GM21576 (cell line): Measurements from ENCODE around the gene TSPAN14.

Source experiments
- ATAC-seq: cut with Tn5 transposase; IDR thresholded peaks from one replicate; pipeline ENCODE4 v1.9.1; 2021; ENCODE audit warnings: mild to moderate bottlenecking, moderate library complexity; ENCODE audit not compliant: unreplicated experiment

The TSPAN14 gene

DNA sequence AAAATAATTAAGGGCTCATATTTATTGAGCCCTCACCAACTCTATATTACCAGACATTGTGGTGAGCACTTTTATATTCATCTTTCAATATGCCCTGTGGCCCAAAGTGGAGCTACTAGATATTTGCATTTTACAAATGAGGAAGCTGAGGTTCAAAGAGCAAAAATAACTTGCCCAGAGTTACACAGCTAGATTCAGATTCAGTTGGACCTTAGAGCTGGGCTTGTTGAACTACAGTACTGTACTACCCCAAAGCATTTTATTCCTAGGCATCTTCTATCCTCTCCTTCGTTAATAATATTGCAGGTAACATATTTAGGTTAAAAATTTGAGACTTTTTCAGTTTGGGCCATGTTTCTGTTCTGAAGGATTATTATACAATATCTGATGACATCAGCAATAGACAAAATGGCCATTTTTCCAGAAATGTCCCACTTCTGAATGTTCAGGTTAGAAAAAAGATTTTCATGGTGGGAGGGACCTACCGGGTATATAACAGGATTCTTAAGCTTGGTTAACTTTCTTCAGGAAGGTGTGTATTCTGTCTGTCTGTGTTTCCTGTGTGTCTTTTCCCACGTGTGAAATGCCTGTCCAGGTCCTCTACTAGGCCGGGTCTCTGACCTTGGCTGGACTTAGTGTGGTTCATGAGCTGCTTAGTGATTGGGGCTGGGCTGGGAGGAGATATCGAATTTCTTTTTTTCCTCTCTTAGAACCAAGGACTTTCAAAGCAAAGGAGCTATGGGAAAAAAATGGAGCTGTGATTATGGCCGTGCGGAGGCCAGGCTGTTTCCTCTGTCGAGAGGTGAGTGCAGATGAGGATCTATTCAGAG, 32.2 kb upstream of the TSPAN14 start:
- ATAC-seq = peak; percentile 94

DNA sequence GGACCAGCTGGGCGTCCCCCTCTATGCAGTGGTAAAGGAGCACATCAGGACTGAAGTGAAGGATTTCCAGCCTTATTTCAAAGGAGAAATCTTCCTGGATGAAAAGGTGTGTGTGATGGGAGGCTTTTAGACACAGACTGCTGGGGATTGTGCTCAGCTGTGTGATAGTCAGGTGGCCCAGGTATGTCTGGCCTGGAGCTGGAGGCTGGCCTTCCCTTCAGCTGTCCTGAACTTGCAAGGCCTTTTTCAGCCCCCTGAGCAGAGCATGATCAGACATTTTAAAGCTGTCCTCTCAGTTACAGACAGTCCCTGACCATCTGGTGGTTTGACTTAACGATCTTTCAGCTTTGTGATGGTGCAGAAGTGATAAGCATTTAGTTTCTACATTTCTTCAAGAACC, 28.2 kb upstream of the TSPAN14 start:
- ATAC-seq = no peak

DNA sequence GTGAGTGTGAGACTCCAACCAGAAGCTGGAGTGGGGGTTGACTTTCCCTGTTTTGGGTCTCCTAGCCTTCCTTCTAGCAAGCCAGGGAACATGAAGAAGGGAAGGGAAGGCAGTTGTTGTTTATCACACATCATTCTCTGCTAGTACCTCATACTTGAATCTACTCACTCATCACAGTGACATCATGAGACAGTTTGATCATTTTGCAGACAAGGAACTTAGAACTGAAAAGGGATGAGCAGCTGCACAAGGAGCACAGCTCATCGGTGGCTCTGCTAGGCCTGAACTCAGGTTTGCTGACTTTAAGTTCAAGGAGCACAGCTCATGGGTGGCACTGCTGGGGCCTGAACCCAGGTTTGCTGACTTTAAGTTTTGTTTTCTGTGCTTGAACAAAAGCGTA, 26.6 kb upstream of the TSPAN14 start:
- ATAC-seq = no peak

DNA sequence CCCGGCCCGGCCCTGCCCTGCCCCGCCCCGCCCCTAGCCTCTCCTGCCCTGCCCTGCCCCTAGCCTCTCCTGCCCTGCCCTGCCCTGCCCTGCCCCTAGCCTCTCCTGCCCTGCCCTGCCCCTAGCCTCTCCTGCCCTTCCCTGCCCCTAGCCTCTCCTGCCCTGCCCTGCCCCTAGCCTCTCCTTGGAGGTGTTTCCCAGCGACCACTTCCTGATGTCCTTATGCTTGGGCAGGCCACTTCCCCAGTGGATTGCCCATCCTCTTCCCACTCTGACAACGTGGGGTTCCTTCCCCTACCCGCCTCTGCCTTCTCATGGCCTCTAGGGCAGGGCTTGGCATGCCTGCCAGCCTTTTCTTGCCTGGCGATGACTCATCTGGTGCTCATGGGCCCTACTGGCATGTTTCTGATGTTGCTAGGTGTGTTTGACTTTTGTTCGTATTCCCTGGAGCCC, 24.6 kb upstream of the TSPAN14 start:
- no peak for ATAC-seq

DNA sequence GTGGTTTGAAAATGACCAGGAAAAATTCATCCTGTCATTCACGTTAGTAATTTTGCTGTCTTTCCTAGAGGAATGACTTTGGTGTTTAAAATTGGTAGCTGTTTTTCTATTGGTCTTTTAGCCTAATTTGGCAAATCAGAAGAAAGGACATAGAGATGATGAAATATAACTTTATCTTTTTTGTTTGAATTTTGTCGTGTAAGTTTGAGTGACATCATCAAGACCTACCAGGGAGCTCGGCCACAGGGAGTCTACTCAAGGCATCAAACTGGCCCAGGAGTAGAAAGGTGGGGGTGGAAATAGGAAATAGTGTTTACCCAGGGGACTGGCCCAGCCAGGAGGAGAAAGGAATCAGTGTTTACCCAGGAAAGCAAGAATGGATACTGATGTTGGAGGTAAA, 21.0 kb upstream of the TSPAN14 start:
- no peak for ATAC-seq

DNA sequence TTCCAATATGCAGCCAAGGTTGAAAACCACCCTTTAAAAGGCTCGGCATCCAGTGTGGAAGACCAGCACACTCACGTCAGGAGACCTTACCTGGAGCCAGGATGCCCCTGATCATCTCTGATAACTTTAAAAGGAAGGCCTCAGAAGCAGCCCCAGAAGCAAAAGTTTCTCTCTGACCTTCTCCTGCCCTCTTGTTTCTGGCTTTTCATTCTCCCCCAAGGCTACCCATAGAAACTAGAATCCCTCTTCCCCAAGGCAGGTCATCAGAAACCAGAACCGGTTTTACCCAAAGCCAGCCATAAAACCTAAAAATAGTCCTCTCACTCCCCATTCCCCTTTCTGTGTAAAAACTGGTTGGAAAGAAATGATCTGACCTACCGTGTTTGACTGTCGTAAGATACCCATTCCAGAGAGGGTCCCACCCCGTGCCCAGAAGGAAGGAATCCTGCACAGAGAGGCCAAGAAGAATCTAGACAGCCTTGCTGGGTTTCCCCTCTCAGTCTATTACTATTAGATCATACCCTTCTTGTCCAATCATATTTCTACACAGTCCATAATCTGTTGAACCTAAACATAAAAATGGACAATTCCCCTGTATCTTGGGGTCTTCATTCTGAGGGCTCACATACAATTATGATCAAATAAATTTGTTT, 17.5 kb upstream of the TSPAN14 start:
- no peak for ATAC-seq

DNA sequence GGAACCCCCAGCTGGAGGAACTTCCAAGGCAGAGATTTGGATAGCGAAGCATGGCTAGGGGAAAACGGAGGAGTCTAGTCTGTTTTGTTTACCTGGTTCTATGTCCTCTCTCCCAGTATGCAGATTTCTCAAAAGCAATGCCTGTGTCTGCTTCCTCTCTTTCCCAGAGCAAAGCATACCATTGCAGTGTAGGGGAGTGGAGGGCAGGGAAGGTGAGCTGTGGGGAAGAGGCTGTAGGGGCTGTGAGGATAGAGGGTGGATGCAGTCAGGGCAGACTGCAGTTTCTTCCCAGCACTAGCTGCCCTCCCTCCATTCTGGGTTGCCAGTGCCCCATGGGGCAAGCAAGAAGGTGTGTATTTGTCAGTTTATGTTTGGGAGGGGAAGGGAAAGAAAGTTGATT, 16.9 kb upstream of the TSPAN14 start:
- ATAC-seq = no peak

DNA sequence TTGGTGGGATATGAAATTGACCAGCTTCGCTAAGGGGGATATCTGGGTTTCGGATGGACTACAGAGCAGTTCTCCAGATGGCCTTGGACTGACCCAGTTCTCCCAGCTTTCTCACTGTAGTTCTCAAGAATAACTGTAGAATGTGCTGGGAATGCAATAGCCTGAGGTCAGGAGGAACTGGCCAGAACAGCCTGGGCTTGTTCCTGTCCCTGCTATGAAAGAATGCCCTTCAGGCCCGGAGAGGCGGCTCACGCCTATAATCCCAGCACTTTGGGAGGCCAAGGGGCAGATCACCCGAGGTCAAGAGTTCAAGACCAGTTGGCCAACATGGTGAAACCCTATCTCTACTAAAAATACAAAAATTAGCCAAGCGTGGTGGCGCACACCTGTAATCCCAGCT, 12.3 kb upstream of the TSPAN14 start:
- ATAC-seq = no peak

DNA sequence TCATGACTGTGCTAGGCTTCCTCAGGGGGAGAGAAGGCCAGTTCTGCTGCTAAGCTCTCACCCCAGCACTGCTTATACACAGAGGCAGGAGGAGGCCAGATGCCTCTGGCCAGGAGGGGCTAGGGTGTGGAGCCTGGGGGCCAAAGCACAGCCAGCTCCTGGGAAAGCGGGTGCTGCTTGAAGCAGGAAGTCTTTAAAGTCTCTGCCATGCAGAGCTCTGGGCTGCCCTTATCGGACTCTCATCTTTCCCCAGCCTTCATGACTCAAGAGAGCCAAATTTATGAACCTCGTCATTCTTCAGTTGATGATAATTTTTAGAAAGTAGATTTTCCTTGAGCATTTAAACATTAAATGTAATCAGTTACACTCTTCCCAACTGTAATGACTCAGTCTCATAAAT, 11.2 kb upstream of the TSPAN14 start:
- ATAC-seq = no peak

DNA sequence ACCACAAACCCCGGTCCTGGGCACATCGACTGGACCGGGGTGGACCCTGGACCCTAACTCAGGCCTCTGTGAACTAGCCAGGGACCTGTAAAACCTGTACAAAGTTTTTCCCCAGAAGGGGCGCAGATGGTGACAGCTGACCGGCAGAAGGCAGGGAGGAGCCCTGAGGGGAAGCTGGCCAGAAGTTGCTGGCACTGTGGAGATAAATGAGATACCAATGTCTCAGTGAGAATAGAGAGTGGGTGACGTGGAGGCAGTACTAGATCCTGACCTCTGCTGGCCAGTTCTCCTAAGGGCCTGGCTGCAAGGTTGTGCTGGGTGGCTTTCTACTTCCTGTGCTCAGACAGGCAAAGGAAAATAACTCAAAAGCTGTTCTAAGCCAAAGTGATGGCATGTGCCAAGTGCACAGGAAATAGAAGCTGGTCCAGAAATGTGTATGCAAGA, 10.6 kb upstream of the TSPAN14 start:
- peak; percentile 77 for ATAC-seq

DNA sequence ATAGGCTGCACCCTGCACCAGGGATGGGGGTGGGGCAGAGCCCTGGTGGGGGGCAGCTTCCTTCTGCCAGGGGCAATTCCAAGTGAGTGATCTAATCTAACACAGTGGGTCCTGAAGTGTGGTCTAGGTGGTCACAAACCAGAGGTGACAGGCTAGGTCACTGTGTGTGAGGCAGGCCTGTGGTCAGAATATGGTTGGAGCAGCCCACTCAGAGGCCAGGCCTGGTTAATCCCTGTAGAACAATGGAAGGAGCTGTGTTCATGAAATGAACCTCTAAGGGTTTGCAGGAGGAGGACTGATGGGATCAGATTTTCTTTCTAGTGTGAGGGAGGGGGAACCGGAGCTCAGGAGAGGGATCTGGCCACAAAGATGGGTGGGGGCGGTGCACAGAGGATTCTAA, 10.0 kb upstream of the TSPAN14 start:
- no peak for ATAC-seq

DNA sequence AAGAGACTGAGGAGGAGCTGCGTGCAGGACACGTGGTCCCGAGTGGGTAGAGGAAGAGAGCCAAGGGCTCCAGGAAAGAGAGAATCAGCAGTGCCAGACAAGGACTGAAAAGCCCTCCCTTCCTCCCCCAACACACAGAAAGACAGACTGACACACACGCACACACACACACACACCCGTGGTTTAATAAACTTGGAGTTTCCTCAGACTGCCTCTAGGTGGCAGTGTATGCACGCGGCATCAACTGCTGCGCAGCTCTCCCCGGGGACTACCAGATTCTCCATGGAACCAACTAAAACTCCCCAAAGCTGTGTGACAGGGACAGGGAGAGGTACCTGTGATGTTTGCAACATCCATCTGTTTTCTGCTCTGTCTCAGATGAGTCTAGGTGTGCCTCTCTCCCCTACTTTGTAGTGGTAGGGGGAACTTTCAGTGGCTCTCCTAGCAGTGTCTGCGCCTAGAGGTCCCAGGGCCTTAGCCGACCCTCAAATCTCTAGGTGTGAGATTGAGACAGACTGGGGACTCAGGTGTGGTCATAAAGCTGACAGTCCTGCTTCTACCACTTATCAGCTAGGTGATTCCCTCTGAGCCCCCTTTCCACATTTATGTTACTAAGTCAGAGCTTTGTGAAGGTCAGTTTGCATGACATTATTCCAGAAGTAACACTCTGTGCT, 9.3 kb upstream of the TSPAN14 start:
- peak; percentile 44 for ATAC-seq

DNA sequence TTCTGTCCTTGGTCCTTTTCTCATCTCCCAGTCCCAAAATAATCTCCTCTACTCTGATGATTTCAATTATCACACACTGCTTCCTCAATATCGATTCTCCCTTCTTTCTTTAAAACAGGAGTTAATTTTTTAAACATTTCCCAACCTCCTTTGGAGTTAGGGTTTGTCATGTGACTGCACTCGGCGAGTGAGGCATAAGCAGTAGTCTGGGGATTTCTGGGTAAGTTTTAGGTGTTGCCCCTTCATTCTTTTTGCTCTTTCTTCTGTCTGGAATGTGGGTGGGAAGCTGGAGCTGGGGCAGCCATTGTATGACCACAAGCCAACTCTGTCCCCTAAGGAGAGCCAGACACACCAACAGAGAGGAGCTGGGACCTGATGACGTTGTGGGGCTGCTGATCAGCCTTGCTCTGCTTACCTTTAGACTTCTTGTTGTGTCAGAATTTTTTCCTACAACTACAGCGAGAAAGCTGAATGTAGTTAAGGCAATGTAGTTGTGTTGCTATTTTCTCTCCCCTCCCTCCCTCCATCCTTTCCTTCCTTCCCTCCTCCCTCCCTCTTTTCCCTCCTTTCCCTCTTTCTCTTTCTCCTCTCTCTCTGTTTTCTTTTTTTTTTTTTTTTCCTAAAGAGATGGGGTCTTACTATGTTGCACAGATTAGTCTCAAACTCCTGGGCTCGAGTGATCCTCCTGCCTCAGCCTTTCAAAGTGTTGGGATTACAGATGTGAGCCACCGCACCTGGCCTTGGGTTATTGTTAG, 6.5 kb upstream of the TSPAN14 start:
- no peak for ATAC-seq

DNA sequence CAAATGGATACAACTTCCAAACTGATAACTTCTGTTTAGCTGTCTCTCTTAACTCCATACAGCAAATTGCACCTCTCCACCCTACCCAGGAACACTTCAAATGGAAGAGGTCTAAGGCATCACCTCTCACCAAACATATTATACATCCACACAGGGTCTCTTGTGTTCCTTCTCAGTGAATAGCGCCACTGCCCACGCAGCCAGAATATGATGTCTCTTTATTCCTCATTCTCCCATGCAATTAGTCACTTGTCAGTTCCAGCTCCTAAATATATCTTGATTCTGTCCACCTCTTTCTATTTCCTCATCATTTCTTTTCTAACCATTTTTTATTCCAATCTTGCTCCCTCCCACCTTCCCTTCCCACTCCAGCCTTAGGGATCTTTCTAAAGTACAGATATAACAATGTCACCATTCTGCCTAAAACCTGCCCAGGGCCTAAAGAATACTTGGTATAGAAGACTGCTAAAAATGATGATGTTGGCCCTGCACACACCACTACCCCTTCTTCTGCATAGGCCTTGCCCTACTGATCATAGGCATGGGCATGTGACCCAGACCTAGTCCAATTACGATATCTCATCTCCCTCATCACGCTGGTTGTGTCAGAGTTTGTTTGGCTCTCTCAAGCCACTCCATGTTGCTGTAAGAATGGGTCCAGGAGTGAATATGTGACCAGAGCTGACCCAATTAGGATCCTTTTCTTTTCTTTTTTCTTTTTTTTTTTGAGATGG, 5.7 kb upstream of the TSPAN14 start:
- ATAC-seq = no peak

DNA sequence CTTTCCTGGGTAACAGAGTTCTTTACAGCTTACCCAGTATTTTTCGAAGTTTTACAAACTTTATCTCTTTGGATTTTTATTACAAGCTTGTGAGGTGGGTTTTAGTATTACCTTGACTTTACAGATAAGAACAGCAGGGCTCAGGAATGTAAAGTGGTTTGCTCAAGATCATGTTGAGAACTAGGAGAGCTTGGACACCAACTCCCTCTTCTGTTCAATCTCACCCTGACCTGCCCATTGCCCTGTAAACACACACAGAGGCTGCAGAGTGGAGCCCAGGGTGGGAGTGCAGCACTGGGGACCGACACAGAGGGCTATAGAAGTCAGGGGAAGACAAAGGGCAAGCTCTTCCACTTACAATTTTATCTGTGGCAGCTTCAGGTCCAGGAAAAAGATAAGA, 4.6 kb upstream of the TSPAN14 start:
- ATAC-seq = no peak

DNA sequence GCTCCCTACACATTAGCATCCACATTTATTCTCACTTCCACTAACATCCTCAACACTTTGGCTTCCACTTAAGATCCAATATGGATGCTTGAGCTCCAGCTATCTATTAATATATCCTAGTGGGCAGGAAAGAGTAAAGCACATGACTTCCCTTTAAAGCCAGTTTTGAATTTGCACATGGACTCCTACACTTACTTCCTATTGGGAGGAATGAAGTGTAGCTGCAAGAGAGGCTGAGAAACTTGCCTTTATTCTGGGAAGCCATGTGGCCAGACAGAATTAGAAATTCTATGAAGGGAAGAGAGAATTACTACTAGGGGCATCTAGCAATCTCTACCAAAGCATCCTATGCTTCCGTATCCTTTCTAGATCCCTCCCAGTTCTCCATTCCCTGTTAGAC, 3.0 kb upstream of the TSPAN14 start:
- no peak for ATAC-seq

DNA sequence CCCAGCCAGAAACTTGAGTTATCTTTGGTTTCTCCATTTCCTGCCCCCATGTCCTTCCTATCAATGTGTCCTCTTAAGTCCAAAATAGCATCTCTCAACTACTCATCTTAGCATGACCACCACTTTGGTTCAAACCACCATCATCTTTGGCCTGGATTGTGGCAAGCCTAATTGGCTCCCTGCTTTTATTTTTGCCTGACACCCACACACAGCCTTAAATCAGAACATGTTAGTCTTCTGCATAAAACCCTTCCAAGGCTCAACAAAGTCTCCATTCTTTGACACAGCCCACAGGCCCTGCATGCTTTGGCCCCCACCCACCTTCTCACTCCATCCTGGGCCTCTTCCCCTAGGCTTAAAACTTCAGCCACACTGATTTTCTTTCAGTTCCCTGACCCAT, 2.0 kb upstream of the TSPAN14 start:
- ATAC-seq = no peak

DNA sequence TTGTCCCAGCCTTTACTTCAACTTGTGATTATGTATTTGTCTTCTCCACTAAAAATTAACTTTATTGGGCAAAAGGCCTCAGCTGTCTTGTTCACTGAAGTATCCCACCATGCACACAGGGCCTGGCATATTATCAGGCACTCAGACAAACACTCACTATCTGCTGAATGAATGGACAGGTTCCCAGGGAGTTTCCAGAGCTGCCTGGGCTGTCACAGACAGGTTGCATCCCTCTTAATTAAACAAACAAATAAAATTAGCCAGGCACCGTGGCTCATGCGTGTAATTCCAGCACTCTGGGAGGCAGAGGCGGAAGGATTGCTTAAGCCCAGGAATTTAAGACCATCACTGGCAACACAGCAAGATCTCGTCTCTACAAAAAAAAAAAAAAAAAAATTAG, 1.5 kb upstream of the TSPAN14 start:
- no peak for ATAC-seq

DNA sequence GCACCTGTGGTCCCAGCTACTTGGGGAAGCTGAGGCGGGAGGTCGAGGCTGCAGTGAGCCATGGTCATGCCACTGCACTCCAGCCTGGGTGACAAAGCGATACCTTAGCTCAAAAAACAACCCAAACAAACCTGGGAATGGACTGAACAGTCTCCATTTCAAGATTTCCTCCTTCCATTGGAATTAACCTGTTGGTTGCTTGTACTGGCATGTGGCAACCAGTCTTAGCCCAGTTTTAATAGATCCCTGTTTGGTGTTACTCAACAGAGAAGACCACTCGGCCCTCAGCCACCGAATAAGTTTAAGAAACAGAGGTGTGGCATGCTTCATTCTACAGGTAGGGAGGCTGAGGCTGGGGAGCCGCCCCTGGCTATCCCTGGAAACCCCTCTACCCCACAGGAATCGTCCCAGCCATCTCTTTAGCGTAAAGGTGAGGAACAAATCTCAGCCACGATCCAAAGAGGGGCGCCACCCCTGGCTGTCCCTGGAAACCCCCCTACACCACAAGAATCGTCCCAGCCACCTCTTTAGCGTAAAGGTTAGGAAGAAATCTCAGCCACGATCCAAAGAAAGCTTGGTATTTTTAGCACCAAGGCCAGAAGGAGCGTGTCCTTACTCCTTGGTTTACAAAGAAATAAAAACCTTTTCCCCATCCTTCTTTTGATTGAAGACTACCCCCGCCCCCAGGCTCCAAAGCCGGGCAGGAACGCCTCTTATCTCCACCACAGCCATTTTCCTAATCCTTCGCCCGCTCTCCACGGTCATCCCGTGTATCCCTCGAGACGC, 861 bp upstream of the TSPAN14 start:
- no peak for ATAC-seq
